ENCODE measurements around the gene PRKAR2B.

Gene PRKAR2B

DNA sequence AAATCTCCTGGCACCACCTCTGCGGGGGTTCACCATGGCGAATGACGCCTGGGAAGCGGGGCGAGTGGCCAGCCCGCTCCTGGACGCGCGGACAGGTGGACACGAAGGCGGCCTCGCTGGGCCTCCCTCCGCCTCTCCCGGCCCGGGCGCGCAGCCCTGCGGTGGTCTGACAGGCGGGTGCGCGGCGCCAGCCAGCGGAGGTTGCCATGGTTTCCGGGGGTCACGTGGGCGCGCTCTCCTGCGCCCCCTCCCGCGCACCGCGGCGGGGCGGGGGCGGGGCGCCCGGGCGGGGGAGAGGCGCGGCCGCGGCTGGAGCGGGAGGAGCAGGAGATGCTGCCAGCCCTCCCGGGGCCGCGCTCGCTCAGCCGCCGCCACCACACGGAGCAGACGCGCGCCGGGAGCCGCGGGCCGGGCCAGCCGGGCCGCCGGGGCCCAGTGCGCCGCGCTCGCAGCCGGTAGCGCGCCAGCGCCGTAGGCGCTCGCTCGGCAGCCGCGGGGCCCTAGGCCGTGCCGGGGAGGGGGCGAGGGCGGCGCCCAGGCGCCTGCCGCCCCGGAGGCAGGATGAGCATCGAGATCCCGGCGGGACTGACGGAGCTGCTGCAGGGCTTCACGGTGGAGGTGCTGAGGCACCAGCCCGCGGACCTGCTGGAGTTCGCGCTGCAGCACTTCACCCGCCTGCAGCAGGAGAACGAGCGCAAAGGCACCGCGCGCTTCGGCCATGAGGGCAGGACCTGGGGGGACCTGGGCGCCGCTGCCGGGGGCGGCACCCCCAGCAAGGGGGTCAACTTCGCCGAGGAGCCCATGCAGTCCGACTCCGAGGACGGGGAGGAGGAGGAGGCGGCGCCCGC, at the start of gene PRKAR2B:
PRKAR2B (plus strand) TSS at position 359 of the 848 bp plus-strand sequence; CDS start at position 562, 203 bp downstream.
- peak; percentile 70 to 97 (median 80) for DNase-seq
- intact Hi-C loops (cut with DNase I) = loop anchor here (5.0 kb wide), 1 partner anchor 762 kb away; the partner anchor contains the start of gene NAMPT

DNA sequence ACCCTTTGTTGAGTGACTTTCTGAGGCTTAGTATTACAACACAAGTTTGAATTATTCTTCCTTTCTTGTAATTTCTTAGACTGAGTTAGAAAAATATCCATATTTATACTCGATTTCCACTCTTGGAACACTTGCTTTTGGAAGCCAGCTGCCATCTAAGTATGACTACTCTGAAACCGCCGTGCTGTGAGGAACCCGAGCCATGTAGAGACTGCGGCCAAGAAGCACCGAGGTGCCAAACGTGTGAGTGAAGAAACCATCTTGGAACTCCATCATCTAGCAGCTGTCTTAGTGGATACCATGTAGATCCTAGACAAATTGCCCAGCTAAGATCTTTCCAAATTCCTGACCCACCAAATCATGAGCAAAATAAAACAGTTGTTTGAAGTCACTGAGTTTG, 49.7 kb upstream of the PRKAR2B start:
- intact Hi-C loops (cut with DNase I) = no loop called here
- peak in 2 of 10 donors; percentile 28 to 88 for DNase-seq

DNA sequence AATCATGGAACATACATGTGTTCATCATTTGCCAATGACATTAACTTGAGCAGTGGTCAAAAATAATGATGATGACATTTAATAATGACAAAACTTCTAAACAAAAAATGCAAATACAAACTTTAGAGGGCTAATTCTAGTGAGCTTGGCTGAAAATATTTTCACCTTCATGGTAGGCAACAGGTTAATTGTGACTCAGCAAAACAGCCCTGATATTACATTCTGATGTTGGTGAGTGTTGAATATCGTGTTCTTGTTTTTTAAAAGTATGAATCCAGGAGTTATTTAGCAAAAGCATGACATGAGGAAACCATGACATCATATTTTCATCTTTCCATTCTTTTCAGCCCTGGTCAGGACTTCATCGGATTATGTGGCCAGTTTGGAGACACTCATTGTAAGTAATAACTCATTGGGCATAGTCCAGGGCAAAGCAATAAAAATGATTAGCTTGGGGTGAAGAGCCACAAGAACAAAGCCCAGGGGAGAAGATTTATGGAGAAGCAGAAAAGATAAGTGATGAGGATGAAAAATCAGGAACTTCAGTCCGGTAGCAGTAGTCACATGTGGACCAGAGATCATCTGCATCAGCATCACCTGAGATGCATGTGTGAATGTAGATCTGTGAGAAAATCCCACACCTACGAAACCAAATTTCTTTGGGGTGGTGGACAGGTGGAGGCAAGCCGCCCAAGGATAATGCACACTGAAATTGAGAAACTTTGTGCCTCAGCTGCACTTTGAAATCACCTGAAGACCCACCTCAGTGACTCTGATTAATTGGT, 46.8 kb upstream of the PRKAR2B start:
- intact Hi-C loops (cut with DNase I) = no loop called here
- DNase-seq = no peak

DNA sequence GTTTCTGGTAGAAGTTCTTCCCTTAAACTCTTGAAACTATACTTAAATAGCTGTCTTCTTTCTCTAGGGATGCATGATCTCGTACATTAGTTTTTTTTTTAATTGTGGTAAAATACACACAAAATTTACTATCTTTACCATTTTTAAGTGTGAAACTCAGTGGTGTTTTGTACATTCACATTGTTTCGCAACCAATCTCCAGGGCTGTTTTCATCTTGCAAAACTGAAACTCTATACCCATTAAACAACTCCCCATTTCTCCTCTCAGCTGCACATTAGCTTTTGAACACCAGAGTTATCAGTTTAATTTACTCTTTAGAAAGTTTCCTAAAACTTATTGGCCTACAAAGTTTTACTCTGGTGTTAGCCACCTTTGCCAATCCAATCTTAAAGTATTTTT, 45.5 kb upstream of the PRKAR2B start:
- no peak for DNase-seq
- intact Hi-C loops (cut with DNase I) = no loop called here

- no peak for DNase-seq
- intact Hi-C loops (cut with DNase I) = no loop called here
Observed at GRCh38 chr7:107001490-107001889, 43.0 kb upstream of the PRKAR2B start.

GRCh38 chr7:107002126-107002525, 42.4 kb upstream of the PRKAR2B start:
- no peak for DNase-seq
- intact Hi-C loops (cut with DNase I) = no loop called here

- intact Hi-C loops (cut with DNase I) = no loop called here
- DNase-seq = no peak
Observed at GRCh38 chr7:107002529-107002998, 41.9 kb upstream of the PRKAR2B start.

DNA sequence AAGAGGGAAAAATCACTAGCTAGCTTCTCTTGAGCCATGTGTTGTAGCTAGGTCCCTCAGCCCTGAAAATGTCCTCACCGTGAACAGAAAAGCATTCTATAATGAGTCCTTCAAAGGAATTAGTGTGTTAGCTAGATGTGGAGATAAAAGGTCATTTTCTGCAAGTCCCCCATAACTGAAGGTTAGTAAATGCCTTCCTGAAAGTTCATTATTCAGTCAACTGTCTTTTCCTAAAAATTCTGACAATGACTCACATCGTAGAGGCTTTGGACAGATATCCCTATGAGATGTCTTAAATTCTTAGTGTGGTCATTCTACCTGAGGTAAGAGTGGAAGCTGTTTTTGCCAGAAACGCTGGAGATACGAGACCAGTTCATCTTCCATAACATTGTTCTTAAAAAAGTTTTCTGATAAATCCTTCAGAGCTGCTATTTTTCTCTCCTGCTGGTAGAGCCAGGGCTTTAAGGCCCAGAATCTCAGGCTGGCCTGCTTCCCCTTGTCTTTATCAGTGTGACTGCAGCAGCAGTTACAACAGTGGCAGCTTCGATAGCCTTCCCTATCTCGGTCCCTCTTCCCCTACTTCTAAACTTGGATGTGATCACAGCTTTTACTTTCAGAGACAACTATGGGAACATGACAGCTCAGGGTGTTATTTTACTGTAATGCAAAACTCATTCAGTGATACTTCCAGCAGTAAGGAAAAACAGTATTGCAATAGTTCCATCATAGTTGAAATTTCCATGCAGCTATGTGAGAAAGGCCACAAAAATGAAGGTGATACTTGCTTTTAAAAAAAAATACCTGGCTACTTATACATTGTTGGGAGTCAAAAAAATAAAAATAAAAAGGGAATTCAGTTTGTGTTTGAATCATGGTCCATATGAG, 37.3 kb upstream of the PRKAR2B start:
- intact Hi-C loops (cut with DNase I) = no loop called here
- no peak for DNase-seq

GRCh38 chr7:107007892-107008287, 36.6 kb upstream of the PRKAR2B start:
- no peak for DNase-seq
- intact Hi-C loops (cut with DNase I) = no loop called here

- DNase-seq = no peak
- intact Hi-C loops (cut with DNase I) = no loop called here
Observed at GRCh38 chr7:107009846-107010203, 34.7 kb upstream of the PRKAR2B start.

GRCh38 chr7:107012691-107013090, 31.8 kb upstream of the PRKAR2B start:
- intact Hi-C loops (cut with DNase I) = no loop called here
- no peak for DNase-seq

GRCh38 chr7:107014387-107015023, 30.0 kb upstream of the PRKAR2B start:
- intact Hi-C loops (cut with DNase I) = no loop called here
- no peak for DNase-seq

DNA sequence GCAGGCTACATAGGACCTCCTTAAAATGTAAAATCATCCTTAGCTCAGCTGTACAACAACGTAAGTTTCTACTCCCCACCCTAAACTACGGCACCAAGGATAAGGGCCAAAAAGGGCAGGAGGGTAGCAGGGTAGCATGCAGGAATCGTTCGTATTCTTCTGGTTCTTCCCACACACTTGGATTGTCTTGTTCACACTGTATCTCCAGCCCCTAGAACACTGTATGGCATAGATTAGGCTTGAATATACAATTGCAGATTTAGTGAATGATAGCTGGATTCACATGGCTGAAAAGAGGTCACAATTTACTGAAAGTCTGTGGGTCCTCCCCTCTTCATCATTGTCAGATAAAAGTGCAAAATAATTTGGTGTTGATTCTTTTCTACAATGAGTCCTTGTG, 28.2 kb upstream of the PRKAR2B start:
- intact Hi-C loops (cut with DNase I) = no loop called here
- DNase-seq = no peak

- no peak for DNase-seq
- intact Hi-C loops (cut with DNase I) = no loop called here
Observed at GRCh38 chr7:107017965-107018719, 26.4 kb upstream of the PRKAR2B start.

DNA sequence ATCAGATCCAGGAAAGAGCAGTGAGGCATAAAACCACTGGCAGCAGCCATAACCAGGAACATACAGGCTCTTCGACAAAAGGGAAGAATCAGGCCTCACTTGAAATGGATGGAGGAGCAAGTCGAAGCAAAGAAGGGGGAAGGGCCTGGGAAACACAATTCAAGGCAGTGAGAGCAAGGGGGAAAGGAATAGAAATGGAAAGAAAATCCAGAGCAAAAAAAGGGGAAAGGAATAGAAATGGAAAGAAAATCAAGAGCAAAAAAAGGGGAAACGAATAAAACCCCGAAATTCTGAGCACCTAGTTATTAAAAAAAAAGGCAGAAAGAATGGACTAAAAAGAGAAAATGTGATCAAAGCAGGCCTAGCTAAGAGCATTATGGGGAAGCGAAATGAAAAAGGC, 24.1 kb upstream of the PRKAR2B start:
- no peak for DNase-seq
- intact Hi-C loops (cut with DNase I) = no loop called here

DNA sequence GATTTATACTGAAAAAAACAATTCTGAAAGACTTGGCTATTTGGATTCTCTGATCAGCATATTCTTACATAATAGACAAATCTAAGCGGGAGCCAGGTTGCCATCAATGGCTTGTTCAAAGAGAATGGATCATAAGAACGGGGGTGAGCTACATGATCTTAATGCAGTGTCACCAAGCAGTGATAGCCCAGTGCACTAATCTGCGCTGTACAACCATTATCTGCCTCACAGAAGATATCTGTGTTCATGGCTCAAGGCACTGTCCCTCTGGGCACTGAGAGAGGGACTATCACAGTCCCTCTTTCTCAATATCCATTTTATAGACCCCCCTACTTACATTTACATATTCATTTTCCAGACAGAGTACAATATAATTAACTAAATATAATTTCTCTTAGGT, 22.9 kb upstream of the PRKAR2B start:
- DNase-seq = no peak
- intact Hi-C loops (cut with DNase I) = no loop called here

- intact Hi-C loops (cut with DNase I) = no loop called here
Observed at GRCh38 chr7:107023522-107024151, 20.9 kb upstream of the PRKAR2B start.

GRCh38 chr7:107024906-107025305, 19.6 kb upstream of the PRKAR2B start:
- no peak for DNase-seq
- intact Hi-C loops (cut with DNase I) = no loop called here

More at GRCh38 chr7:107023522-107024151, 20.9 kb upstream of the PRKAR2B start:
- DNase-seq = no peak

Data from posterior cingulate gyrus (tissue), 11 donors.